B cell (primary cell): ENCODE results near the gene IQCB1. TPM values are rescaled to one million over a fixed set of nuclear protein-coding genes. Genes with fewer than 3 reads are reported as not detected.

ENCODE experiments used
- ATAC-seq: fragments of 200-7000 bp; cut with Tn5 transposase; one replicate; pipeline ENCODE4 v1.10.0; 2021; ENCODE audit warnings: low read depth, mild to moderate bottlenecking, moderate number of reproducible peaks, moderate library complexity
- CTCF ChIA-PET: fragments of 350-600 bp; sonication (Branson Sonifier 250); formaldehyde crosslinking; loops from one replicate; lab custom pipeline; 2021; ENCODE audit warnings: antibody characterized with exemption, inconsistent platforms; lab: Charles Lee
- POLR2A ChIA-PET: fragments of 350-600 bp; sonication (Branson Sonifier 250); formaldehyde crosslinking; loops from one replicate; lab custom pipeline; 2021; ENCODE audit warnings: antibody characterized with exemption; lab: Charles Lee
- DNase-seq: peaks from one replicate; pipeline ENCODE4 v3.0.0; 2013
- H2AFZ ChIP-seq: 2 replicates; pipeline ENCODE4 v1.6.1; 2012; ENCODE audit warnings: mild to moderate bottlenecking, low read depth, low read length; ENCODE audit not compliant: insufficient read depth, poor library complexity, severe bottlenecking
- H3K27ac ChIP-seq, 2 donors: 1 replicate in 1 of 2; 2 replicates in 1 of 2; pipeline ENCODE4 v1.5.1; 2012 to 2013; ENCODE audit warnings: low read length in 2 of 2, mild to moderate bottlenecking in 2 of 2, moderate library complexity in 1 of 2
- H3K27me3 ChIP-seq, 4 experiments: fragments of 200-600 bp in 1 of 4; sonication (generic) in 1 of 4; replicated peaks in 1 of 4; 1 replicate in 2 of 4; 2 replicates in 2 of 4; pipeline versions ENCODE4 v1.6.1 to v1.7.0; 2013 to 2016; ENCODE audit warnings: low read length in 3 of 4, mild to moderate bottlenecking in 2 of 4, mixed read lengths in 1 of 4, moderate library complexity in 1 of 4; ENCODE audit not compliant: insufficient read depth in 4 of 4, control insufficient read depth in 3 of 4; ENCODE audit errors: control extremely low read depth in 1 of 4
- H3K36me3 ChIP-seq, 2 experiments: replicated peaks in 1 of 2; 1 replicate in 1 of 2; 2 replicates in 1 of 2; pipeline versions ENCODE4 v1.6.1 to v1.7.1; 2013; ENCODE audit warnings: low read length in 1 of 2; ENCODE audit not compliant: insufficient read depth in 2 of 2, control insufficient read depth in 1 of 2; ENCODE audit errors: control extremely low read depth in 1 of 2, extremely low read depth in 1 of 2
- H3K4me1 ChIP-seq, 2 donors: fragments of 200-600 bp in 1 of 2; sonication (generic) in 1 of 2; 1 replicate in 1 of 2; 2 replicates in 1 of 2; pipeline versions ENCODE4 v1.5.1 to v1.6.1; 2013 to 2017; ENCODE audit warnings: low read length in 2 of 2; ENCODE audit not compliant: control insufficient read depth in 2 of 2, insufficient read depth in 2 of 2
- H3K4me2 ChIP-seq: replicated peaks from 2 replicates; pipeline ENCODE3; 2012; ENCODE audit warnings: mild to moderate bottlenecking, low read depth, low read length; ENCODE audit not compliant: poor library complexity, severe bottlenecking
- H3K4me3 ChIP-seq, 5 experiments: fragments of 200-600 bp in 1 of 5; sonication (generic) in 1 of 5; 1 replicate in 3 of 5; 2 replicates in 2 of 5; pipeline versions ENCODE4 v1.5.1 to v1.7.0; 2011 to 2016; ENCODE audit warnings: low read length in 4 of 5, mild to moderate bottlenecking in 4 of 5, low read depth in 2 of 5, control low read depth in 1 of 5, moderate library complexity in 1 of 5; ENCODE audit not compliant: insufficient read depth in 1 of 5; ENCODE audit errors: control extremely low read depth in 1 of 5, extremely low read depth in 1 of 5
- H3K79me2 ChIP-seq: fragments of 200-600 bp; sonication (generic); one replicate; pipeline ENCODE4 v1.6.0; 2016; ENCODE audit warnings: low read length; ENCODE audit not compliant: control insufficient read depth, insufficient read depth
- H3K9ac ChIP-seq: fragments of 200-600 bp; sonication (generic); 2 replicates; pipeline ENCODE4 v1.6.1; 2017; ENCODE audit warnings: mild to moderate bottlenecking, low read length, moderate library complexity
- H3K9me3 ChIP-seq, 3 donors: one replicate each; pipeline versions ENCODE4 v1.6.1 to v1.7.1; 2013; ENCODE audit warnings: low read length in 2 of 3; ENCODE audit not compliant: control insufficient read depth in 2 of 3, insufficient read depth in 1 of 3; ENCODE audit errors: control extremely low read depth in 1 of 3
- H4K20me1 ChIP-seq: 2 replicates; pipeline ENCODE4 v1.6.0; 2012; ENCODE audit warnings: mild to moderate bottlenecking, low read length; ENCODE audit not compliant: insufficient read depth, control insufficient read depth, poor library complexity, severe bottlenecking
- H3K27ac Mint-ChIP-seq: one replicate; pipeline ENCODE4 v1.8.0; 2021; ENCODE audit warnings: mixed read lengths
- H3K27me3 Mint-ChIP-seq: one replicate; pipeline ENCODE4 v1.8.0; 2021; ENCODE audit warnings: mixed read lengths
- H3K4me1 Mint-ChIP-seq: one replicate; pipeline ENCODE4 v1.8.0; 2021; ENCODE audit warnings: mixed read lengths
- H3K4me3 Mint-ChIP-seq: one replicate; pipeline ENCODE4 v1.8.0; 2021; ENCODE audit warnings: mixed read lengths
- H3K9me3 Mint-ChIP-seq: one replicate; pipeline ENCODE4 v1.8.0; 2022; ENCODE audit warnings: mixed read lengths; ENCODE audit not compliant: insufficient read depth
- CTCF ChIP-seq: fragments of 200-600 bp; IDR thresholded peaks from one replicate; pipeline ENCODE4 v1.8.0; 2022; ENCODE audit warnings: antibody characterized with exemption, mild to moderate bottlenecking
- EZH2 ChIP-seq: IDR thresholded peaks from 2 replicates; pipeline ENCODE4 v1.6.1; 2012; ENCODE audit warnings: borderline replicate concordance, low read depth, mild to moderate bottlenecking, moderate library complexity, low read length; ENCODE audit not compliant: insufficient read depth, poor library complexity, severe bottlenecking
- WGBS: methylation state at CpG from one replicate; pipeline ENCODE4 v1.1.5; 2013; ENCODE audit warnings: missing lambda C conversion rate; ENCODE audit not compliant: insufficient coverage; 5-methylcytosine and 5-hydroxymethylcytosine counted together
- intact Hi-C: fragments of 100-400 bp; cut with micrococcal nuclease; formaldehyde crosslinking; loops from one replicate; pipeline ENCODE4 v1.10.0; 2022
- polyA plus RNA-seq: library from polyadenylated mRNA; depleted of rRNA; stranded (reverse); fragments of >200 nt; gene quantifications from 2 replicates; pipeline ENCODE4 v1.2.3, GENCODE V29; 2012
- total RNA-seq, 2 donors: library from RNA; stranded (reverse); fragments of 120-200 nt in 1 of 2; gene quantifications; 1 replicate in 1 of 2; 2 replicates in 1 of 2; pipeline versions ENCODE4 v1.2.3 to v1.2.4, GENCODE V29; 2013 to 2022

Gene IQCB1
- total and polyA plus RNA-seq, 2 donors (not counting 1 experiment from before 2014, with no cell fraction given) = 32.0 to 54.6 TPM

GRCh38 chr3:121724130-121724529, 110.7 kb downstream of the IQCB1 start:
- Histone ChIP-seq H4K20me1 (no peaks in the 10 kb centered on the region), H3K9me3 (no peaks in the 10 kb centered on the region), H3K4me1 (no peaks in the 10 kb centered on the region), H3K4me3 (no peak overlapping the region), H3K36me3 (peaks cover 26 to 65% of the 10 kb centered on the region in 2 experiments), H3K27ac (no peak overlapping the region), H2AFZ (no peak overlapping the region), H3K79me2 (peaks cover 11% of the 10 kb centered on the region), H3K27me3 (no peaks in the 10 kb centered on the region), H3K9ac (no peak overlapping the region), H3K4me2 (no peak overlapping the region)
- no peak for TF ChIP-seq EZH2
- TF ChIP-seq CTCF = no peak
- Mint-ChIP-seq H3K4me3 (no peak overlapping the region), H3K4me1 (peaks cover 7% of the 10 kb centered on the region), H3K27ac (no peak overlapping the region), H3K9me3 (no peaks in the 10 kb centered on the region), H3K27me3 (no peaks in the 10 kb centered on the region)
- intact Hi-C loops = no loop called here
- CTCF ChIA-PET = interaction anchor here (0.7 kb wide), 1 partner anchor 12 kb away, joined by 3 read pairs; no protein-coding TSS in a partner anchor
- POLR2A ChIA-PET = no interaction called here
- DNase-seq (no peak), ATAC-seq (no peak)
- 70% methylated on average over 1 of the region's 1 CpG for WGBS

DNA sequence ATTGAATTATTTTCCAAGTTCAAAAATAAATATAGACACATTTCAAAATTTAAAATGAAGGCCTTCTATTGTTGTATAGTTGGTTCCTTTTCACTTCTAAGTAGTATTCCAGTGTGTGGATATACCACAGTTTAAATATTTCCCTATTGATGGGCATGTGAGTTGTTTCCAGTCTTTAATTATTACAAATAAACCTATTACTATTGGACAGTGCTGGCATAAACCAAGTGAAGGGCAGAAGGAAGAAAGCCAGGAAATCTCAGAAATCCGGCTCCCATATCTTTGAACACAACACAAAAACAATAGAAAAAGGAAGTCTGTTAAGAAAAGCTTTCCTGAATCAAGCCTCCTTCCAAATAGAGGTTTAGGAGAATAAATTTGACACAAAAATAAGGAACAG, 111.4 kb downstream of the IQCB1 start:
- POLR2A ChIA-PET = no interaction called here
- Histone ChIP-seq H3K4me3 (no peak overlapping the region), H2AFZ (no peak overlapping the region), H3K9ac (no peak overlapping the region), H3K27ac (no peak overlapping the region), H3K4me1 (no peaks in the 10 kb centered on the region), H3K79me2 (peaks cover 11% of the 10 kb centered on the region), H3K9me3 (no peaks in the 10 kb centered on the region), H3K4me2 (no peak overlapping the region), H3K27me3 (no peaks in the 10 kb centered on the region), H3K36me3 (peaks cover 25 to 63% of the 10 kb centered on the region in 2 experiments), H4K20me1 (no peaks in the 10 kb centered on the region)
- Mint-ChIP-seq H3K27ac (no peak overlapping the region), H3K4me3 (no peak overlapping the region), H3K4me1 (peaks cover 7% of the 10 kb centered on the region), H3K27me3 (no peaks in the 10 kb centered on the region), H3K9me3 (no peaks in the 10 kb centered on the region)
- TF ChIP-seq CTCF = no peak
- no peak for TF ChIP-seq EZH2
- no CpG with 5 or more reads among the region's 1 CpG for WGBS
- ATAC-seq = no peak
- intact Hi-C loops = no loop called here
- CTCF ChIA-PET = no interaction called here
- no peak for DNase-seq
